GM12865 (cell line): ENCODE results near the gene NOC3L.

Experiments
- DNase-seq: peaks from one replicate; pipeline ENCODE4 v3.0.0; 2010; ENCODE audit warnings: low read depth
- H3K4me3 ChIP-seq: 2 replicates; pipeline ENCODE4 v1.5.1; 2011; ENCODE audit warnings: mild to moderate bottlenecking, low read depth, low read length, control low read depth
- CTCF ChIP-seq: IDR thresholded peaks from 2 replicates; pipeline ENCODE4 v1.5.1; 2011; ENCODE audit warnings: low read length, control low read depth, low read depth, inconsistent platforms; ENCODE audit not compliant: insufficient read depth; ENCODE audit errors: missing control alignments

Gene NOC3L

GRCh38 chr10:94288361-94289101 lies 74.2 kb downstream of the NOC3L start:
- H3K4me3 ChIP-seq = no peak overlapping the region
- no peak for DNase-seq
- TF ChIP-seq CTCF = no peak

DNA sequence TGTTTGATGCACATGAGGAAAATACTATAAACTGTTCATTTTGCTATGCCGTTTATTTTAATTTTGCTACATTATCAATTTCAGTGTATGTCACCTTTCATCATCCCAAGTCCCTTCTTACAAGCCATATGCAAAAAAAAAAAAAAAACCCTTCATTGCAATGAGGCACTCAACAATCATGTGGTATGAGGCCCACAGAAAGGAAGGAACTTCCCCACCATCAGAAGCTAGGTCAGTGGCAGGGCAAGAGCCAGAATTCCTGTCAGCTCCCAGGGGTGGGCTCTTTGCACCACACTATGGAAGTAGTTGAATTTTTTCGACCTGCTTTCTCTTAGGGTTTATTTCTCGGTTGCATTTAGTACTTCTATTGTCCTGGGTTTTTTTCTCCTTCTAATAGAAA lies 75.4 kb downstream of the NOC3L start:
- no peak overlapping the region for H3K4me3 ChIP-seq
- DNase-seq = no peak
- TF ChIP-seq CTCF = no peak

DNA sequence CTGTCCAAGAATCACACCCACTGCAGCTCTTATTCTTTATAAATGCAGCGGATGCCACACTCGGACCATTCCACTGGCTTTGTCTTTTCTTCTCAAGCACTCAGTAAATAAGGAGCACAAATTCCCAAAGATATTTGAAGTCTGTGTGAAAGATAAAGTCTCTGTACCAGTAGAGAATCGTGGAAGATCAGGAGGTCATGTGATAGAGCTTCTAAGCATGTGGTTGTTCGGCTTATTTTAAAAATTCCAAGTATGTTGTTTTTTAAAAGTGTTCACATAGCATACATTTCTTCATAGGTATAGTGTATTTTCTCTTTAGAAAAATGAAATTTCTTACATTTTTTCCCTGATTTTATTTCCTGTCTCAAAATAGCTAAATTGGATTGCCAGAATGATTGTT lies 75.8 kb downstream of the NOC3L start:
- no peak for DNase-seq
- no peak overlapping the region for H3K4me3 ChIP-seq
- TF ChIP-seq CTCF = no peak

DNA sequence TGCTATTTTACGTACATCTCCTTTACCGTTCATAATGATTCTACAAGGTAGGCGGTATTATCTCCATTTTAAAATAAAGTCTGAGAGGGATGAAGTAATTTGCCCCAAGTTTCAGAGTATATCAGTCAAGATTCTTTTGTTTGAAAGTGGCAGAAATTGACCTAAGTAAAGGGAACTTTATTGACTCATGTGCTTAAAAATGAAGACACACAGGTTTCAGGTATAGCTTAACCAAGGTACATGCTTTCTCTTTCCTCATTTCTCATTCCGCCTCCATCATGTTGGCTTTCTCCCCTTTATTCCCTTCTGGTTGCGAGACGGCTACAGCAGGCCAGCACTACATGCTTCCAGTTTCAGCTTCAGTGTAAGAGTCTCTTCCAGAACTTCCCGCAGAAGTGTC lies 77.5 kb downstream of the NOC3L start:
- TF ChIP-seq CTCF = no peak
- no peak for DNase-seq
- H3K4me3 ChIP-seq = no peak overlapping the region
